Brain microvascular endothelial cell (primary cell): ENCODE measurements around the gene ANO9.
A peak's percentile ranks its signal among the peaks of the same experiment; 100 is the strongest.
"Not testable (repeated sequence)": the region's sequence is repeated elsewhere in the genome, so short reads cannot be mapped to it uniquely, and the experiment has no call there.

ENCODE experiments used
- DNase-seq: peaks from one replicate; pipeline ENCODE4 v3.0.0-alpha.2; 2020
- H3K27ac ChIP-seq: fragments of 250-450 bp; sonication (Bioruptor Pico); 2 replicates; pipeline ENCODE4 v1.5.1; 2020; ENCODE audit warnings: mild to moderate bottlenecking, moderate library complexity
- H3K27me3 ChIP-seq: fragments of 250-450 bp; sonication (Bioruptor Pico); replicated peaks from 2 replicates; pipeline ENCODE4 v1.5.1; 2020; ENCODE audit warnings: mild to moderate bottlenecking
- H3K36me3 ChIP-seq: fragments of 250-450 bp; sonication (Bioruptor Pico); replicated peaks from 2 replicates; pipeline ENCODE4 v1.5.1; 2020; ENCODE audit warnings: mild to moderate bottlenecking
- H3K4me3 ChIP-seq: 2 replicates; pipeline ENCODE4 v1.5.1; 2011; ENCODE audit warnings: low read depth, mild to moderate bottlenecking, control low read depth, low read length, moderate library complexity
- CTCF ChIP-seq: IDR thresholded peaks from 2 replicates; pipeline ENCODE4 v1.5.1; 2011; ENCODE audit warnings: low read depth, mild to moderate bottlenecking, moderate library complexity, low read length, control low read depth, inconsistent platforms; ENCODE audit errors: missing control alignments
- in situ Hi-C: cut with HindIII; loops from 2 replicates; pipeline ENCODE4 v1.10.0; 2017; ENCODE audit warnings: low sequenced_read_pairs, low pct_ligation_motif_present

Gene ANO9

GRCh38 chr11:405323-405953 is 36.4 kb downstream of the ANO9 start:
- no peak for DNase-seq
- in situ Hi-C loops = no loop called here
- H3K36me3 ChIP-seq = no peaks in the 10 kb centered on the region
- peak; percentile 8 for TF ChIP-seq CTCF
- H3K4me3 ChIP-seq = no peak overlapping the region
- no peaks in the 10 kb centered on the region for H3K27me3 ChIP-seq
- H3K27ac ChIP-seq = no peak overlapping the region

- H3K4me3 ChIP-seq = no peak overlapping the region
- no peak for TF ChIP-seq CTCF
- in situ Hi-C loops = no loop called here
- peaks cover 5% of the 10 kb centered on the region for H3K27me3 ChIP-seq
- H3K36me3 ChIP-seq = no peaks in the 10 kb centered on the region
- no peak overlapping the region for H3K27ac ChIP-seq
- DNase-seq = no peak
Measured at GRCh38 chr11:404551-405264, 37.1 kb downstream of the ANO9 start.

GRCh38 chr11:403761-404431 is 37.9 kb downstream of the ANO9 start:
- Histone ChIP-seq H3K4me3 (no peak overlapping the region), H3K27ac (no peak overlapping the region), H3K36me3 (no peaks in the 10 kb centered on the region), H3K27me3 (peaks cover 8% of the 10 kb centered on the region)
- no peak for TF ChIP-seq CTCF
- no peak for DNase-seq
- in situ Hi-C loops = no loop called here

- no peak for DNase-seq
- in situ Hi-C loops = no loop called here
- Histone ChIP-seq H3K27me3 (peaks cover 8% of the 10 kb centered on the region), H3K27ac (no peak overlapping the region), H3K36me3 (no peaks in the 10 kb centered on the region), H3K4me3 (no peak overlapping the region)
- TF ChIP-seq CTCF = no peak
Measured at GRCh38 chr11:403021-403760, 38.6 kb downstream of the ANO9 start.

GRCh38 chr11:401196-401595 is 40.6 kb downstream of the ANO9 start:
- in situ Hi-C loops, H3K27me3 ChIP-seq, H3K4me3 ChIP-seq: not testable (repeated sequence)

GRCh38 chr11:400241-400689 is 41.5 kb downstream of the ANO9 start:
- H3K27ac ChIP-seq = no peak overlapping the region
- no peak overlapping the region for H3K4me3 ChIP-seq
- no peaks in the 10 kb centered on the region for H3K36me3 ChIP-seq
- H3K27me3 ChIP-seq = peaks cover 8% of the 10 kb centered on the region
- no peak for DNase-seq
- TF ChIP-seq CTCF = no peak
- in situ Hi-C loops = no loop called here

More at GRCh38 chr11:401196-401595, 40.6 kb downstream of the ANO9 start:
- H3K36me3 ChIP-seq, DNase-seq, H3K27ac ChIP-seq: not testable (repeated sequence)
